Testis (tissue), 3 donors: Measurements from ENCODE around the gene GATA5. TPM values are rescaled to one million over a fixed set of nuclear protein-coding genes. Genes with fewer than 3 reads are reported as not detected.

Experiments
- DNase-seq: peaks from one replicate; pipeline ENCODE4 v3.0.0-alpha.2; 2019
- H3K27ac ChIP-seq, 2 donors: fragments of 200-600 bp; sonication (generic); one replicate each; pipeline ENCODE4 v1.5.1; 2019
- H3K27me3 ChIP-seq: fragments of 200-600 bp; sonication (generic); one replicate; pipeline ENCODE4 v1.5.1; 2019
- H3K36me3 ChIP-seq: fragments of 200-600 bp; sonication (generic); one replicate; pipeline ENCODE4 v1.5.1; 2017; ENCODE audit warnings: low read depth; ENCODE audit errors: missing control alignments
- H3K4me1 ChIP-seq: fragments of 200-600 bp; sonication (generic); one replicate; pipeline ENCODE4 v1.5.1; 2019
- H3K4me3 ChIP-seq, 2 donors: fragments of 200-600 bp; sonication (generic); one replicate each; pipeline ENCODE4 v1.5.1; 2017 to 2019
- H3K9me3 ChIP-seq: fragments of 200-600 bp; sonication (generic); one replicate; pipeline ENCODE4 v1.5.1; 2017
- POLR2A ChIP-seq: fragments of 450-650 bp; IDR thresholded peaks from one replicate; pipeline ENCODE4 v1.6.1; 2017; ENCODE audit warnings: antibody characterized with exemption, mild to moderate bottlenecking, moderate library complexity
- WGBS, 2 donors: methylation state at CpG; one replicate each; pipeline ENCODE4 v1.1.5; 2018; 5-methylcytosine and 5-hydroxymethylcytosine counted together
- intact Hi-C: fragments of 100-400 bp; cut with DNase I; formaldehyde crosslinking; loops from one replicate; pipeline ENCODE4 v1.15.1; 2023; ENCODE audit warnings: low total_unique reads
- polyA plus RNA-seq: library from polyadenylated mRNA; stranded (reverse); fragments of 350-450 nt; fragmentation: Illumina TruSeq; extraction: RNeasy Lipid Tissue Mini Kit (QIAGEN cat#74804); gene quantifications from one replicate; pipeline ENCODE4 v1.2.3, GENCODE V29; 2014; ENCODE audit warnings: low read depth, low replicate concordance; ENCODE audit not compliant: insufficient read depth
- total RNA-seq, 2 donors: library from RNA; depleted of rRNA; stranded (reverse); fragments of >200 nt; gene quantifications; one replicate each; pipeline ENCODE4 v1.2.3, GENCODE V29; 2016
- TF ChIP-seq, protein P1 (sequence below), 3 experiments: fragments of 450-650 bp in 2 of 3; fragments of 200-600 bp in 1 of 3; sonication (generic) in 1 of 3; IDR thresholded peaks; one replicate each; pipeline ENCODE4 v1.5.1; 2016 to 2019; ENCODE audit warnings: antibody characterized with exemption in 3 of 3, mild to moderate bottlenecking in 2 of 3, moderate library complexity in 1 of 3

GATA5 gene
- total and polyA plus RNA-seq, 3 donors from 2014 or later, result 19.0 to 70.6 (median 54.5) TPM

DNA sequence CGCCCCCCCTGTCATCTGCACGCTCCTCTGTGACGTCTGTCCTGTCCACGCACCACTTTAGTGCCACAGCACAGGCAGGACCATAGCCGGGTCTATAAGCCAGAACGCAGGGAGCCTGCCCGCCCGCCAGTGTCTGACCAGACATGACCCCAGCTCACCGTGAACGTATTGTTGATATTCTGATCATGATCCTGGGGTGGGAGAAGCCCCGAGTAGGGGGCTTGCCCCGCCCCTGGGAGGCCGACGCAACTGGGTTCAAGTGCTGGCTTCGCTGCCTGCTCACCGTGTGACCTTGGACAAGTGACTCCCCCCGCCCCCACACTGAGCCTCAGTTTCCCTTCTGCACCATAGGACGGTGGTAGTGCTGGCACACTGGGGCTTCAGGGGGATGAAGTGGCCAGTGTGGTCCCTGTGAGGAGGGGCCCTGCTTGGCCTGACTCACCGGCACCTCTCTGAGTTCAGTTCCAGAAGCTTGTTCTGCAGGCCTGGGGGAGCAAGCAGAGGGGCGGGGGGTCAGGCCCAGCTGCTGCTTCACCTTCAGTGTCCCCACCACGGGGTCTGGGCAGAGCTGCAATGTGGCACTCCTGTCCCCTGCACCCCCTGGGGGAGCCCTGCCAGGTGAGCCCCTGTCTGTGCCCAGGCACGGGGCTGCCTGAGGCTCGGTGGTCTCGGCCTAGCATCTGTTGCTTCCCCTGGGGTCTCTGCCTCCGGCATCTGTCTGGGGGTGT is 57.6 kb downstream of the GATA5 start:
- Histone ChIP-seq H3K4me3 (no peak overlapping the region), H3K4me1 (peaks cover 6% of the 10 kb centered on the region), H3K27me3 (no peaks in the 10 kb centered on the region), H3K36me3 (no peaks in the 10 kb centered on the region), H3K27ac (no peak overlapping the region), H3K9me3 (no peaks in the 10 kb centered on the region)
- intact Hi-C loops, result no loop called here
- WGBS, 2 donors, result 83 to 88% methylated on average over 23 to 25 of the region's 25 CpGs
- TF ChIP-seq, protein P1, sequence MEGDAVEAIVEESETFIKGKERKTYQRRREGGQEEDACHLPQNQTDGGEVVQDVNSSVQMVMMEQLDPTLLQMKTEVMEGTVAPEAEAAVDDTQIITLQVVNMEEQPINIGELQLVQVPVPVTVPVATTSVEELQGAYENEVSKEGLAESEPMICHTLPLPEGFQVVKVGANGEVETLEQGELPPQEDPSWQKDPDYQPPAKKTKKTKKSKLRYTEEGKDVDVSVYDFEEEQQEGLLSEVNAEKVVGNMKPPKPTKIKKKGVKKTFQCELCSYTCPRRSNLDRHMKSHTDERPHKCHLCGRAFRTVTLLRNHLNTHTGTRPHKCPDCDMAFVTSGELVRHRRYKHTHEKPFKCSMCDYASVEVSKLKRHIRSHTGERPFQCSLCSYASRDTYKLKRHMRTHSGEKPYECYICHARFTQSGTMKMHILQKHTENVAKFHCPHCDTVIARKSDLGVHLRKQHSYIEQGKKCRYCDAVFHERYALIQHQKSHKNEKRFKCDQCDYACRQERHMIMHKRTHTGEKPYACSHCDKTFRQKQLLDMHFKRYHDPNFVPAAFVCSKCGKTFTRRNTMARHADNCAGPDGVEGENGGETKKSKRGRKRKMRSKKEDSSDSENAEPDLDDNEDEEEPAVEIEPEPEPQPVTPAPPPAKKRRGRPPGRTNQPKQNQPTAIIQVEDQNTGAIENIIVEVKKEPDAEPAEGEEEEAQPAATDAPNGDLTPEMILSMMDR (IDR thresholded peaks at IDR 0.05), result no peak
- TF ChIP-seq POLR2A, result no peak
- no peak for DNase-seq

DNA sequence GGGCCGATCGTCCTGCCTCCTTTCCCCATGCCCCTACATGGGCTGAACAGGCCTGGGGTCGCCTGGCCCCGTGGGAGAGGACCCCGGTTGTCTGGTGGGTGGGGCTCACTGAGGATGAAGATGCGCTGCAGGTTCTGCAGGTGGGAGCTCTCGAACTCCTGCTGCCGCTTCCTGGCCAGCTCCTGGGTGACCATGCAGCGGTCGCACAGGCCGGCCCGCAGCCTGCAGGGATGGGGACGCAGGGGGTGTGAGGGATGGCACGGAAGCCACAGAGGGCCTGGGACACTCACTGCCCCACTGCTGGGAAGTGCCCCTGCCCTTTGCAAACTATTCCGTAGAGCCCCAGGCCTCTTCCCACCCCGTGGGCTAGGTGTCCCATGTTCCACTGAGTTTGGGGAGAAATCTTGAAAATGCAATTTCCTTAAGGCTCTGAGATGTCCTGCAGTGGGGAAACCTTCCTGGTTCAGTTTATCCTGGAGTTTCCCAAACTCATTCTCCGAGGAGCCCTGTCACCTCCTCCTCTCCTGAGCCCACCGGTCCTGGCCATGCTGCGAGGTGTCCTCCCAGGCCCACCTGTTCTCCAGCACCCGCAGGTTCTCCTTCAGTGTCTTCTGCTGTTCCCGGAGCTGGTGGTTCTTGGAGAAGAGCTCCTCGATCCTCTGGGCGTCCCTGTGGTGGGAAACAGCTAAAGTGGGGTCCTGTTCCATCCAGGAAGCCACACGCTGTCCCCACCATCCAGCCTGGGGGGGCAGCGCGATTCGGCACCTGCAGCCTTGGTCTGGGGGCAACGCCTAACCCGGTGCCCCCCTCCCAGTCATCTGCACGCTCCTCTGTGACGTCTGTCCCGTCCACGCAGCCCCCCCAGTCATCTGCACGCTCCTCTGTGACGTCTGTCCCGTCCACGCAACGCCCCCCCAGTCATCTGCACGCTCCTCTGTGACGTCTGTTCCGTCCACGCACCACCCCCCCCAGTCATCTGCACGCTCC is 58.9 kb downstream of the GATA5 start:
- Histone ChIP-seq H3K27me3 (no peaks in the 10 kb centered on the region), H3K4me3 (no peak overlapping the region), H3K9me3 (no peaks in the 10 kb centered on the region), H3K27ac (no peak overlapping the region), H3K36me3 (no peaks in the 10 kb centered on the region), H3K4me1 (peaks cover 6% of the 10 kb centered on the region)
- no peak for TF ChIP-seq POLR2A
- TF ChIP-seq, protein P1 (IDR thresholded peaks at IDR 0.05), result no peak
- intact Hi-C loops, result no loop called here
- no peak for DNase-seq
- WGBS, 2 donors, result 86 to 89% methylated on average over 38 to 43 of the region's 43 CpGs

- TF ChIP-seq, protein P1 (IDR thresholded peaks at IDR 0.05), result no peak
- TF ChIP-seq POLR2A, result no peak
- no peak overlapping the region for H3K4me3 ChIP-seq
- H3K36me3 ChIP-seq, result no peaks in the 10 kb centered on the region
- WGBS, 2 donors, result 80 to 89% methylated on average over 8 to 21 of the region's 24 CpGs
- no peak for DNase-seq
- H3K9me3 ChIP-seq, result no peaks in the 10 kb centered on the region
- no peak overlapping the region for H3K27ac ChIP-seq
- peaks cover 6% of the 10 kb centered on the region for H3K4me1 ChIP-seq
- H3K27me3 ChIP-seq, result no peaks in the 10 kb centered on the region
- intact Hi-C loops, result no loop called here
Measured at GRCh38 chr20:62415354-62416111, 60.3 kb downstream of the GATA5 start.

DNA sequence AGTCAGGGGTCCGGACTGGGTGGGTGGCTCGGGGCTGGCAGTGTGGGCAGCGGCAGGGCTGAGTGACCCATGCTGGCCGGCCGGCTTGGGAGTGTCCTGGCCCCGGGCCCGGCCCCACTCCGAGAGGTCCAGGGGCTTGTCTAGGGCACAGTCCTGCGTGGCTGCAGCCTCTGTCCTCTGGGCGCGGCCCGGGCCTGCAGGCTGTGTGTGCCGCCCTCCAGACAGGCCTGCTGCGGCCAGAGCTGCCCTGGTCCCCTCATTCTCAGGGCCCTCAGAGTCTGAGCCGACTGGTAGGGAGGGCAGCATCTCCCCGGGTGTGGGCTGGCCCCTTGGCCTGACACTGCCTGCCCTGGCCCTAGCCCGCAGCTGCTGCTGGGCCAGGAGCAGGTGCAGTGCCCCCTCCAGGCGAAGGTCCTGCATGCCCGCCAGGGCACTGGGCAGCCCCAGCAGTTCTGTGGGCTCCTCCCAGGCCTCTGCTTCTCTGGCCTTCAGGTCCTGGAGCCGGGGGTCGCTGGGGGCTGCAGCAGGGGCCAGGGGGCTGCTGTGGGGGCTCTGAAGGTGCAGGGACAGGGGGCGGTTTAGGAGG is 61.8 kb downstream of the GATA5 start:
- H3K36me3 ChIP-seq, result no peaks in the 10 kb centered on the region
- DNase-seq, result no peak
- 86 to 90% methylated on average over 12 to 21 of the region's 22 CpGs for WGBS, 2 donors
- no peaks in the 10 kb centered on the region for H3K27me3 ChIP-seq
- no peaks in the 10 kb centered on the region for H3K9me3 ChIP-seq
- H3K4me1 ChIP-seq, result peaks cover 12% of the 10 kb centered on the region
- no peak overlapping the region for H3K27ac ChIP-seq
- no peak overlapping the region for H3K4me3 ChIP-seq
- intact Hi-C loops, result no loop called here
- TF ChIP-seq POLR2A, result no peak
- TF ChIP-seq, protein P1 (IDR thresholded peaks at IDR 0.05), result peak in 1 of 3 experiments; percentile 10

Other genes with a start within 250 kb of the GATA5 start
- gene OSBPL2, start 237.5 kb downstream of the GATA5 start, total RNA-seq, result 10 to 100 TPM; 49.8 to 57.2 TPM
- gene OSBPL2, start 237.5 kb downstream of the GATA5 start, polyA plus RNA-seq, result 48.5 TPM
- 100 to 1,000 TPM; 283 to 286 TPM for gene ADRM1, start 173.0 kb downstream of the GATA5 start, total RNA-seq
- 191 TPM for gene ADRM1, start 173.0 kb downstream of the GATA5 start, polyA plus RNA-seq
- gene LAMA5, start 108.7 kb downstream of the GATA5 start, total RNA-seq, result 100 to 1,000 TPM; 121 to 144 TPM
- gene LAMA5, start 108.7 kb downstream of the GATA5 start, polyA plus RNA-seq, result 33.2 TPM
- gene RPS21, start 88.9 kb downstream of the GATA5 start, total RNA-seq, result 1,000 to 10,000 TPM in 1 of 2 donors, 100 to 1,000 TPM in 1; 548 to 1,387 TPM
- 1,052 TPM for gene RPS21, start 88.9 kb downstream of the GATA5 start, polyA plus RNA-seq
- gene CABLES2, start 68.7 kb downstream of the GATA5 start, total RNA-seq, result 10 to 100 TPM; 51.0 to 58.6 TPM
- 83.0 TPM for gene CABLES2, start 68.7 kb downstream of the GATA5 start, polyA plus RNA-seq
- 1 to 10 TPM in 1 of 2 donors, under 1 TPM in 1; 0.81 to 1.3 TPM for gene RBBP8NL, start 48.5 kb downstream of the GATA5 start, total RNA-seq
- gene RBBP8NL, start 48.5 kb downstream of the GATA5 start, polyA plus RNA-seq, result 2.8 TPM
- gene SLCO4A1, start 166.5 kb upstream of the GATA5 start, total RNA-seq, result 10 to 100 TPM in 1 of 2 donors, 1 to 10 TPM in 1; 9.8 to 14.2 TPM
- 4.2 TPM for gene SLCO4A1, start 166.5 kb upstream of the GATA5 start, polyA plus RNA-seq
- gene NTSR1, start 232.8 kb upstream of the GATA5 start, total RNA-seq, result 1 to 10 TPM in 1 of 2 donors, under 1 TPM in 1; 0.81 to 1.3 TPM
- gene NTSR1, start 232.8 kb upstream of the GATA5 start, polyA plus RNA-seq, result 0.41 TPM